ENCODE data around the gene MEIOC.

The MEIOC gene

GRCh38 chr17:44708401-44709263 lies 52.4 kb downstream of the MEIOC start, which contains the start of gene DBF4B:
TSS of gene DBF4B (plus strand) at chr17:44708665. CDS start at chr17:44708821, 156 bp downstream.
- peak; percentile 93 for DNase-seq (ENCODE audit: low read depth, low spot score)

- DNase-seq (ENCODE audit: low read depth, low spot score), result no peak
These were observed 63.2 kb downstream of the MEIOC start for GRCh38 chr17:44719444-44719843.

DNA sequence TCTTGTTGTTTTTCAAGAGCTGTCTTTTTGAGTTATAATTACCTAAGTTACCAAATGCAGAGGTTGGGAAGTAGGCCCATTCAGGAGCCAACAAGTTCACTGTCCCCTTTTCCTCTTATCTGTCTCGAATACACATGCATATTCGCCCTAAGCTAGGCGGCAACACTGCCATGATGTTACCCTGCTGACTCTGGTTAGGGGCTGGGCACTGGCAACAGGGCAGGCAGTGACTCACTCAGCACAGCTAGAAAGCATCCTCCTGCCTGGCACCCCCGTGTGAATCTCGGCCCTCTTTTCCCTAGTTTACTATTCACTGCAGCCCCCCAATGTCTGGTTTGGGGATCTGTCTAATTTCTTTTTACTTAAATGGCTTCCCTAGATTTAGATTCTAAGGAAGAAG lies 66.0 kb downstream of the MEIOC start:
- DNase-seq (ENCODE audit: low read depth, low spot score), result no peak

Data from ELF-1 (cell line).